GM12801 (cell line): ENCODE data around the gene SLC13A1.

Experiments
- CTCF ChIP-seq: IDR thresholded peaks from one replicate; pipeline ENCODE4 v1.5.1; 2011; ENCODE audit warnings: control low read depth; ENCODE audit not compliant: insufficient read length; ENCODE audit errors: extremely low read depth

The SLC13A1 gene

DNA sequence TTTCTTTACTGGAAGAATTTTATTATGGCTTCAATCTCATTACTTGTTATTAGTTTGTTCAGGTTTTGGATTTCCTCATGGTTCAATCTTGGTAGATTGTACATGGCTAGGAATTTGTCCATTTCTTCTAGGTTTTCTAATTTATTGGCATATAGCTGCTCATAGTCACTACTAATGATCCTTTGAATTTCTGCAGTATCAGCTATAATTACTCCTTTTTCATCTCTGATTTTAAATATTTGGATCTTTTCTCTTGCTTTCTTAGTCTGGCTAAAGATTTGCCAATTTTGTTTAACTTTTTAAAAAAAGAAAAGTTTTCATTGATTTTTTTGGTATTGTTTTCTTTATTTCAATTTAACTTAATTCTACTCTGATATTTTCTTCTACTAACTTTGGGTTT lies 59.2 kb downstream of the SLC13A1 start:
- TF ChIP-seq CTCF: no peak

DNA sequence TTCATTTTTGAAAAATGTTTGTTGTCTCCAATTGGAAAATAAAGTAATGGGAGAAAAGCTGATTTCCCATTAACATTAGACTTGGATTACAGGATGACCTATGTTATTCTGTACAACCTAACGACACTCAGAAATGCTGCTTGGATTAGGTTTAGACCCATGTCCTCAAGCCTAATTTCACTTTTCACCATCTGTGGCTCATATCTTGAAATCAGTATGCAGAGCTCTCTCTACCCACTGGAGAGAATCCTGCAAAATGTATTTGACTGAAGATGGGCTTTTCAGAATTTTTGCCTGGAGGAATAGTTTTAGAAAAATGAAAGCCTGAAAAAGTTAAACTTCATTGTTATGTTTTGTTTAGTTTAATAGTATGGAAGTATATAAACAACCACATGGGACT lies 63.8 kb downstream of the SLC13A1 start:
- no peak for TF ChIP-seq CTCF

GRCh38 chr7:123133924-123134323 lies 65.8 kb downstream of the SLC13A1 start:
- no peak for TF ChIP-seq CTCF

DNA sequence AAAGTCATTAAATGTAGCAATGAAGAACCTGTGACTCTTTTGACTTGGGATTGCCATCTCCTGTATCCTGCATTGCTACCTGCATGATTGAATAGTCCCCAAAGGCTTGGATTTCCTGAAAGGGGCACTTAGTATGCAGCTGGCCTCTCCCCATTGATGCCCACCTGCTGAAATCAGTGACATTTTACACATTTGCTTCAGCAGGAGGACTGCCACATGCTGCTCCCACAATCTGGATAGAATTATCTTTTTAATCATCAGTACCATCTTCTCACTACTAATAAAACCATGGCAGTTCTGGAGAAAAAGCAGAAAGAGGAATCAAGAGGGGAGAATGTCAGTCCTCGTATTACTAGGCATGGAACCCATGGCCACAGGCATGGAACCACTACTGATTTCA lies 67.8 kb downstream of the SLC13A1 start:
- TF ChIP-seq CTCF: no peak

DNA sequence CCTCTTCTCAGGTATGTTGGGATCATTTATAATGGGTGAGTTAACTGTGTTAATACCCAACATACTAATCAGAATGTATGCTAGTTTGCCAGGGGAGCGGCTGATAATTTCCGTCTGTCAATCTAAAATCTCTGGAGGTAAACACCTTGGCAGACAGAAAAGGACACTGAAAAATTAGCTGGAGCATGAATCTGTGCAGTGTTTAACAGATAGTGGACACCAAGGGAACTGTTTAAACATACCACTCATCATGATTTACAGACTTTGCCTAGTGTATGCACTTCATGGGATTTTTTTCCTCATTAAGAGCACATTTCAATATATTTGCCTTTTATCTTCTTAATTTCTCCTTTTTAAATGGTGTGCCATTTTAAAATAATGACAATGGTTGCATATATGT lies 68.2 kb downstream of the SLC13A1 start:
- TF ChIP-seq CTCF: no peak

- TF ChIP-seq CTCF: no peak
Measured at GRCh38 chr7:123131140-123131539, 68.6 kb downstream of the SLC13A1 start.

GRCh38 chr7:123126691-123127090 lies 73.1 kb downstream of the SLC13A1 start:
- TF ChIP-seq CTCF: no peak

DNA sequence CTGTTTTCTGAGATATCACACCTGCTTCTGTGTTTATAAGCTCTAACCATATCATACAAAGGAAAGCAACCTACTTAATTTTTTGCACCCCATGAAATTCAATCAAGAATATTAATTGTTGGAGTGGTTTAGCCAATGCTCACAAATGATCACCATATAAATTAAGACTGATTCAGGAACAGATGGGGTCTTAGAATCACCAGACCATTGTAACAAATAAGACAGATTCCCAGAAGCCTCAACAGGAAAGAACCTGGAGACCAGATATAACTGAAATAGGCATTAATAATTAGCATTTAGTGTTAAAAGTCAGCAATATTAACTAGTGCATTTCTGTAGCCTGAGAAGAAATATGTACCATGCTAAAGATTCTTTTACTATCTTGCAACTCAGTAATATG lies 73.6 kb downstream of the SLC13A1 start:
- no peak for TF ChIP-seq CTCF
